Caki2 (cell line): ENCODE data around the gene ZNF317. TPM values are rescaled to one million over a fixed set of nuclear protein-coding genes. Genes with fewer than 3 reads are reported as not detected.
"Not testable (repeated sequence)": the region's sequence is repeated elsewhere in the genome, so short reads cannot be mapped to it uniquely, and the experiment has no call there.

Experiments used
- DNase-seq: peaks from one replicate; pipeline ENCODE4 v3.0.0-alpha.2; 2015; ENCODE audit warnings: low read depth
- in situ Hi-C: cut with HindIII; loops from 2 replicates; pipeline ENCODE4 v1.10.0; 2016; ENCODE audit warnings: low sequenced_read_pairs, low pct_unique_long_range_greater_than_20kb, mixed read lengths
- total RNA-seq: library from RNA; depleted of rRNA; stranded (reverse); fragments of >200 nt; shearing (Covaris generic); gene quantifications from 2 replicates; pipeline ENCODE4 v1.2.3, GENCODE V29; 2014; ENCODE audit warnings: low replicate concordance; rRNA removed

Gene ZNF317
- total RNA-seq, 1 experiment from 2014 or later = 16.2 TPM

DNA sequence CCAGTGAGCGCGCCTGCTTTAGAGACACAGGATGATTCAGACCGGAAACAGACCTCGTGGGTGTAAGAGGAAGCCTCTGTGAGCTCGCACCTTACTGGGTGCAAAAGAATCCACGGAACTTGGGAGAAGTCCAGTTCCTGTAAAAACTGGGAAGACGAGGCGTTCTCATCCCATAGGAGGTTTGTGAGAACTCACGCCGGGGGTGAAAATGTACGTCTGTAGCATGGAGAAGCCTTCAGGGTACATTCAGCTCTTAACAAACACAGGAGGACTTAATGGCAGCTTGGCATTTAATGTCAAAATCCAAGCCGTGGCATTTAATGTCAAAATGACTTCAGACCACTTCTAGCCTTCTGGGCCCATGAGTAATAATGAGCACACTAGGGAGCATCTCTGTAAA lies 21.2 kb downstream of the ZNF317 start:
- in situ Hi-C loops = no loop called here

DNA sequence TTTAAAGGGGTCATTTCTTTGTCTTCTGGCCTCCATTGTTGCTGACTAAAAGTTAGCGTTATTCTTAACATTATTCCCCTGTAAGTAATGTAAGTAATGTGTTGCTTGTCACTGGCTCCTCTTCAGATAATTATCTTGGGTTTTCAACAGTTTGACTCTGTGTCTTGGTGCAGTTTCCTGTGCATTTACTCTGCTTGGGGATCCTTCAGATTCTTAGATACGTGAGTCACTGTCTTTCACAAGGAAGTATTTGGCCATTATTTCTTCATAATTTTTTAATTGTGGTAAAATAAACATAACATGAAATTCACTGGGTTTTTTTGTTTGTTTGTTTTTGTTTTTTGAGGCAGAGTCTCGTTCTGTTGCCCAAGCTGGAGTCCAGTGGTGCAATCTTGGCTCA lies 25.1 kb downstream of the ZNF317 start:
- no peak for DNase-seq

More for the DNA sequence above, 21.2 kb downstream of the ZNF317 start:
- no peak for DNase-seq

GRCh38 chr19:9166846-9167245 lies 26.6 kb downstream of the ZNF317 start:
- DNase-seq = no peak
- in situ Hi-C loops = no loop called here

More for the DNA sequence above, 25.1 kb downstream of the ZNF317 start:
- in situ Hi-C loops = no loop called here

GRCh38 chr19:9171393-9171991 lies 31.3 kb downstream of the ZNF317 start:
- in situ Hi-C loops = no loop called here
- no peak for DNase-seq

- in situ Hi-C loops = no loop called here
- DNase-seq = no peak
Measured at GRCh38 chr19:9175326-9175725, 35.1 kb downstream of the ZNF317 start.

- in situ Hi-C loops = no loop called here
- DNase-seq = no peak
Measured at GRCh38 chr19:9178901-9179300, 38.7 kb downstream of the ZNF317 start, which contains the start of gene OR7D2. Gene OR7D2 (plus strand): TSS chr19:9178979. CDS start chr19:9185782, 6,803 bp downstream.

DNA sequence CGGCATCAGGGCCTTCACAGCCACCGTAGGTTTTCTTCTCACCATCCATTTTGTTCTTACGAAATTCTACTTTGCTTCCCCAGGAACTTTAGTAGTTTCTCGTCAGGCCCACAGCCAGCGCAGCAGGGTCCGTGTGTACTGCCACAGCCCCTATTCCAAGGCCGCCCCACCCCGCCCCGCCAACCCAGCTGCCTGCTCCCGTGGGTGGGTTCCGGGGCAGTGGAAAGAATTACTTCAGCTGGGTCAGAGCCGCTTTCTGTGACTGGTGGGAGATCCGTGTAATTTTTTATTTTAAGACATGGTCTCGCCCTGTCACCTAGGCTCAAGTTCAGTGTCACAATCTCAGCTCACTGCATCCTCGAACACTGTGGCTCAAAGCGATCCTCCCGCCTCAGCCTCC lies 42.8 kb downstream of the ZNF317 start:
- no peak for DNase-seq
- in situ Hi-C loops = no loop called here

- in situ Hi-C loops = no loop called here
- no peak for DNase-seq
Measured at GRCh38 chr19:9187191-9187590, 47.0 kb downstream of the ZNF317 start.

DNA sequence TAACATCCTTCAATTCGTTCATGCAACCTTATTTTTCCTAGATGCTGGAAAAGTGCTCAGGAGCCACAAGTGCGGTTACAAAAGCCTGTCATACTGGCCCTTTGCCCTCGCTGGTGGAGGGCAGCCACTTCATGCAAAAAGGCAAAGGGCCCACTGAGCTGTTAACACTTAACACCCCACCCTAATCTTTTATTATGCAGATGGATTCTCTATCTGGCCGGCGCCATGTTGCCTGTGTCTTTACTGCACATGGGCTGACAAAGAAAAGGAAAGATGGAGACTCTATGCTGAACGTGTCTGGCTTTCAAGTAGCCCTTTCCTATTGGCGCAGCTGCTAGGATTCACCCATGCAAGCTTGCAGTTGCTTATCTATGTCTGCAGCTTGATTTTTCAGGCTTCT lies 49.3 kb downstream of the ZNF317 start:
- DNase-seq = no peak
- in situ Hi-C loops = no loop called here

DNA sequence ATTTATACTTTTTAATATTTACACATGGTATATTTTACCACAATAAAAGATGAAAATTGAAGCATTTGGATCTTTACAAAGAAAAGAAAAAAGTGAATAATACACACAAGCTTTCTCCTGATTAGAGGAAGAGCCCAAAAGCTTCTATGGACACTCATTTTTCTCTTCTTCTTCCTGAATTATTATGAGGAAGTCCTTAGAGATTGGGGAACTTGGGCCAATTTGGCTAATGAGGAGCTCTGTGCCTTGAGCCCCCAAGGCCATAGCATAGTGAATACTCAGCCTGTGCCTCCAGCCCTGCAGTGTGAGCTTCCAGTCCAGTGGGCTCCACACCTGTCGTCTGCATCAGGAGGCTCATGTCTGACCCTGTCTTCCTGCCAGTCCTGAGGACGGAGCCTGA lies 57.8 kb downstream of the ZNF317 start:
- in situ Hi-C loops, DNase-seq: not testable (repeated sequence)

DNA sequence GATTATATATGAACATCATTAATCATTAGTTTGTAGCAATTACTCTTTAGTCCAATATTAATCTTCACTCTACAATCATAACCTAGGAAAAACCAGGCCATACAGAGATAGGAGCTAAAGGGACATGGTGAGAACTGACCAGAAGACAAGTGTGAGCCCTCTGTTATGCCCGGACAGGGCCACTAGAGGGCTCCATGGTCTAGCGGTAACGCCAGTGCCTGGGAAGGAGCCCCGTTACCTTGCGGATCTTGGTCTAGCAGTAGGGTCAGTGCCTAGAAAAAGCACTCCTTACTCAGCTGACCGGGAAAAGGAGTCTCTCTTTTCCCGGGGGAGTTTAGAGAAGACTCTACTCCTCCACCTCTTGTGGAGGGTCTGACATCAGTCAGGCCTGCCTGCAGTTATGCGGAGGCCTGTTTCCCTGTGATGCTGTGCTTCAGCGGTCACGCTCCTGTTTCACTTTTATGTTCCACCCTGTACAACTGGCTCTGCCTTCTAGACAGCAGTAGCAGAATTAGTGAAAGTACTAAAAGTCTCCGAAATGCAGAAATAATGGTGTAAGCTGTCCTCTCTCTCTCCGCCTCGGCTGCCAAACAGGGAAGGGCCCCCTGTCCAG lies 65.4 kb downstream of the ZNF317 start:
- in situ Hi-C loops = no loop called here
- DNase-seq = peak; percentile 19

Other genes with a start within 250 kb of the ZNF317 start
- under 0.01 TPM in 1 of 2 replicates, not detected in the other for gene MUC16, start 130.0 kb upstream of the ZNF317 start, total RNA-seq
- gene OR1M1, start 53.3 kb upstream of the ZNF317 start, total RNA-seq = not detected in 2 replicates
- gene OR7G2, start 32.9 kb upstream of the ZNF317 start, total RNA-seq = not detected in 2 replicates
- not detected in 2 replicates for gene OR7G1, start 24.6 kb upstream of the ZNF317 start, total RNA-seq
- gene OR7G3, start 13.4 kb upstream of the ZNF317 start, total RNA-seq = not detected in 2 replicates
- not detected in 2 replicates for gene OR7D2, start 38.6 kb downstream of the ZNF317 start, total RNA-seq
- not detected in 2 replicates for gene OR7D4, start 79.2 kb downstream of the ZNF317 start, total RNA-seq
- gene OR7E24, start 110.5 kb downstream of the ZNF317 start, total RNA-seq = not detected in 2 replicates
- gene ZNF699, start 169.4 kb downstream of the ZNF317 start, total RNA-seq = 0.96 and 8.6 TPM in 2 replicates
- gene ZNF559, start 183.8 kb downstream of the ZNF317 start, total RNA-seq = 3.9 and 4.6 TPM in 2 replicates
- gene ZNF177, start 222.6 kb downstream of the ZNF317 start, total RNA-seq = 0.17 TPM in 1 of 2 replicates, not detected in the other